Endothelial cell (in vitro differentiated cells): ENCODE results near the gene CACHD1. TPM values are rescaled to one million over a fixed set of nuclear protein-coding genes. Genes with fewer than 3 reads are reported as not detected.

Source experiments
- DNase-seq: peaks from one replicate; pipeline ENCODE4 v3.0.0; 2021; ENCODE audit warnings: low spot score
- H3K27ac Mint-ChIP-seq: one replicate; pipeline ENCODE4 v1.8.0; 2021; ENCODE audit warnings: mixed read lengths, inconsistent platforms; ENCODE audit not compliant: unreplicated experiment
- H3K27me3 Mint-ChIP-seq: one replicate; pipeline ENCODE4 v1.8.0; 2021; ENCODE audit warnings: mild to moderate bottlenecking, moderate library complexity, mixed read lengths, inconsistent platforms; ENCODE audit not compliant: unreplicated experiment
- H3K36me3 Mint-ChIP-seq: one replicate; pipeline ENCODE4 v1.8.0; 2021; ENCODE audit warnings: mild to moderate bottlenecking, low read depth, mixed read lengths, inconsistent platforms; ENCODE audit not compliant: unreplicated experiment
- H3K4me1 Mint-ChIP-seq: one replicate; pipeline ENCODE4 v1.8.0; 2021; ENCODE audit warnings: mild to moderate bottlenecking, mixed read lengths, inconsistent platforms; ENCODE audit not compliant: unreplicated experiment
- H3K4me3 Mint-ChIP-seq: one replicate; pipeline ENCODE4 v1.8.0; 2021; ENCODE audit warnings: mild to moderate bottlenecking, mixed read lengths, inconsistent platforms; ENCODE audit not compliant: unreplicated experiment
- H3K9me3 Mint-ChIP-seq: one replicate; pipeline ENCODE4 v1.8.0; 2021; ENCODE audit warnings: mixed read lengths, inconsistent platforms; ENCODE audit not compliant: unreplicated experiment
- total RNA-seq: library from RNA; stranded (reverse); fragmentation: NEBNext Ultra II Directional; extraction: Animal tissue kit (Norgen Biotek cat#: 25700); gene quantifications from one replicate; pipeline ENCODE4 v1.2.1, GENCODE V29; 2021; ENCODE audit not compliant: unreplicated experiment
- TF ChIP-seq, protein P1 (sequence below): fragments of 200-600 bp; sonication (generic); IDR thresholded peaks from one replicate; pipeline ENCODE4 v1.5.0; 2021; ENCODE audit warnings: antibody characterized with exemption; ENCODE audit not compliant: unreplicated experiment

Gene CACHD1
- total RNA-seq, 1 donor from 2014 or later: 48.6 TPM

GRCh38 chr1:64678366-64678765, 208.4 kb downstream of the CACHD1 start:
- Mint-ChIP-seq H3K27ac (no peak overlapping the region), H3K36me3 (peaks cover 23% of the 10 kb centered on the region), H3K4me3 (peak overlapping the region; percentile 5), H3K27me3 (no peaks in the 10 kb centered on the region), H3K9me3 (no peaks in the 10 kb centered on the region), H3K4me1 (no peaks in the 10 kb centered on the region)
- DNase-seq: no peak
- TF ChIP-seq, protein P1, sequence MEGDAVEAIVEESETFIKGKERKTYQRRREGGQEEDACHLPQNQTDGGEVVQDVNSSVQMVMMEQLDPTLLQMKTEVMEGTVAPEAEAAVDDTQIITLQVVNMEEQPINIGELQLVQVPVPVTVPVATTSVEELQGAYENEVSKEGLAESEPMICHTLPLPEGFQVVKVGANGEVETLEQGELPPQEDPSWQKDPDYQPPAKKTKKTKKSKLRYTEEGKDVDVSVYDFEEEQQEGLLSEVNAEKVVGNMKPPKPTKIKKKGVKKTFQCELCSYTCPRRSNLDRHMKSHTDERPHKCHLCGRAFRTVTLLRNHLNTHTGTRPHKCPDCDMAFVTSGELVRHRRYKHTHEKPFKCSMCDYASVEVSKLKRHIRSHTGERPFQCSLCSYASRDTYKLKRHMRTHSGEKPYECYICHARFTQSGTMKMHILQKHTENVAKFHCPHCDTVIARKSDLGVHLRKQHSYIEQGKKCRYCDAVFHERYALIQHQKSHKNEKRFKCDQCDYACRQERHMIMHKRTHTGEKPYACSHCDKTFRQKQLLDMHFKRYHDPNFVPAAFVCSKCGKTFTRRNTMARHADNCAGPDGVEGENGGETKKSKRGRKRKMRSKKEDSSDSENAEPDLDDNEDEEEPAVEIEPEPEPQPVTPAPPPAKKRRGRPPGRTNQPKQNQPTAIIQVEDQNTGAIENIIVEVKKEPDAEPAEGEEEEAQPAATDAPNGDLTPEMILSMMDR: no peak

GRCh38 chr1:64679177-64679576, 209.2 kb downstream of the CACHD1 start:
- Mint-ChIP-seq H3K36me3 (peaks cover 26% of the 10 kb centered on the region), H3K9me3 (no peaks in the 10 kb centered on the region), H3K4me1 (no peaks in the 10 kb centered on the region), H3K27ac (no peak overlapping the region), H3K4me3 (no peak overlapping the region), H3K27me3 (no peaks in the 10 kb centered on the region)
- TF ChIP-seq, protein P1: no peak
- DNase-seq: no peak

DNA sequence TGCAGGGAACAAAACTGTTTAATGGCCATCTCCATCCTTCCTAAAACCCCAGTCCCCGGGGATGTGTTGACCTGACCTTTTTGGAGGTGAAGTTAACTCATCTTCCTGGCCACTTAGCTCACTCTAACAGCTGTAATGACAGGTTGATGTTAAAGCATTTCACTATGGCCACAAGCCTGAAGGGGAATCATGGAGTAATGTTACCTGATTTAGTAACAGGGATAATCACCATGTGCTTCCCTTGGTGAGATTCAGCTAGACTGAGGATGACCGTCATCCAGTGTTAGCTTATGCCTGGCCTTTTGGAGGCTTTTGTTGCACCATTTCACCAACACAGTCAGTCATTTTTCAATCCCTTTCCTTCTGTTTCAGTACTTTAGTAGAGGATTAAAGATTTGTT, 210.7 kb downstream of the CACHD1 start:
- Mint-ChIP-seq H3K27ac (no peak overlapping the region), H3K9me3 (no peaks in the 10 kb centered on the region), H3K4me1 (no peaks in the 10 kb centered on the region), H3K36me3 (peaks cover 30% of the 10 kb centered on the region), H3K27me3 (no peaks in the 10 kb centered on the region), H3K4me3 (no peak overlapping the region)
- TF ChIP-seq, protein P1: no peak
- no peak for DNase-seq

DNA sequence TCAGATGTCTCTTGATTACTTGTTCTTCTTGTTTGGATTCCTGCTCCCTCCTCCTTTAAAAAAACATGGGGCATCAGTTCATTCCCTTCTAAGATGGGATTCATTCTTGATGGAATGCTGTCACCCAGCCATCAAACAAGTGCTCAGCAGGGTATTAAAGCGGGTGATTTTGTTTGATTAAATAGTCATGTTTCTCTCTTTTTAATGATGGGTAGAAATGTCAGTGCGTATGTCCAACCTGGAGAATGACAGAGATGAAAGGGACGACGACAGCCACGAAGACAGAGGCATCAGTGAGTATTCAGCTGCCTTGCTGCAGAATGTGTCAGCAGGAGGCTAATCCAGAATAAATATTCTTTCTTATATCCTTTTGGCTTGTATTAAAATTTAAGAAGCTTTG, 211.1 kb downstream of the CACHD1 start:
- Mint-ChIP-seq H3K36me3 (peaks cover 33% of the 10 kb centered on the region), H3K4me1 (no peaks in the 10 kb centered on the region), H3K4me3 (no peak overlapping the region), H3K27ac (no peak overlapping the region), H3K27me3 (no peaks in the 10 kb centered on the region), H3K9me3 (no peaks in the 10 kb centered on the region)
- TF ChIP-seq, protein P1: no peak
- DNase-seq: no peak

DNA sequence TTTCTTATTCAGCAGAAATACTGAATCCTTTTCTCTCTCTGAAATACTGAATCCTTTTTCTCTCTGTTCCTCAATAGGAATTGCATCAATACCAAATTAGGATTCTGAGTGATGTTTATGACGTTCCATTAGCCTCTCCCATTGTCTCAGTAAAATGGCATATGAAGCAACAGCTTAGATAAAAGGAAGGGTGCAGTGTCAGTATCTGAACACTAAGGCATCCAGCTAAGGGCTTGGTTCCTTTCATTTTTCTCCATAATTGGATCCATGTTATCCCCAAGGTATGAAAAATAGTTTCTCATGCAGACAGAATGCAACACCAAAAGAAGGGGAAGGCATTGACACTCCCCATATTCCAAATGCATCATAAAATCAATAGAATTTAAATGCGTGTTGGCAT, 213.5 kb downstream of the CACHD1 start:
- Mint-ChIP-seq H3K27me3 (peaks cover 2% of the 10 kb centered on the region), H3K36me3 (peaks cover 28% of the 10 kb centered on the region), H3K4me1 (peaks cover 12% of the 10 kb centered on the region), H3K27ac (no peak overlapping the region), H3K9me3 (no peaks in the 10 kb centered on the region), H3K4me3 (no peak overlapping the region)
- TF ChIP-seq, protein P1: no peak
- DNase-seq: no peak
